Tibial nerve (tissue), 4 donors: Measurements from ENCODE around the gene ZIM2. TPM values are rescaled to one million over a fixed set of nuclear protein-coding genes. Genes with fewer than 3 reads are reported as not detected.

ENCODE experiments used
- DNase-seq, 2 donors: peaks; one replicate each; pipeline ENCODE4 v3.0.0-alpha.2; 2019; ENCODE audit warnings: low spot score in 2 of 2
- H3K27ac ChIP-seq, 4 donors: fragments of 200-600 bp; sonication (generic) in 3 of 4; one replicate each; pipeline ENCODE4 v1.5.1; 2017 to 2019; ENCODE audit warnings: mild to moderate bottlenecking in 1 of 4
- H3K27me3 ChIP-seq, 2 donors: fragments of 200-600 bp; sonication (generic) in 1 of 2; one replicate each; pipeline versions ENCODE4 v1.5.1 to v1.6.0; 2017 to 2019
- H3K36me3 ChIP-seq, 3 donors: fragments of 200-600 bp; sonication (generic); one replicate each; pipeline ENCODE4 v1.5.1; 2018 to 2019
- H3K4me1 ChIP-seq, 4 donors: fragments of 200-600 bp; sonication (generic) in 3 of 4; one replicate each; pipeline ENCODE4 v1.5.1; 2017 to 2019
- H3K4me3 ChIP-seq, 4 donors: fragments of 200-600 bp; sonication (generic) in 3 of 4; one replicate each; pipeline ENCODE4 v1.5.1; 2017 to 2019; ENCODE audit warnings: mild to moderate bottlenecking in 1 of 4, moderate library complexity in 1 of 4
- H3K9me3 ChIP-seq, 4 donors: fragments of 200-600 bp; sonication (generic) in 3 of 4; one replicate each; pipeline ENCODE4 v1.5.1; 2017 to 2019
- EP300 ChIP-seq, 2 donors: sonication (generic); formaldehyde crosslinking; IDR thresholded peaks; one replicate each; pipeline ENCODE4 v1.6.1; 2017; ENCODE audit warnings: antibody characterized with exemption in 2 of 2, mild to moderate bottlenecking in 1 of 2
- POLR2A ChIP-seq, 2 donors: fragments of 450-650 bp; IDR thresholded peaks; one replicate each; pipeline ENCODE4 v1.6.1; 2017; ENCODE audit warnings: antibody characterized with exemption in 2 of 2, mild to moderate bottlenecking in 2 of 2, moderate library complexity in 2 of 2
- WGBS, 2 donors: methylation state at CpG; one replicate each; pipeline ENCODE4 v1.1.5; 2018; 5-methylcytosine and 5-hydroxymethylcytosine counted together
- total RNA-seq, 4 donors: library from RNA; depleted of rRNA; stranded (reverse); fragments of >200 nt; gene quantifications; one replicate each; pipeline ENCODE4 v1.1.0, GENCODE V29; 2016
- TF ChIP-seq, protein P1 (sequence below), 5 experiments: fragments of 200-600 bp in 3 of 5; fragments of 450-650 bp in 2 of 5; sonication (generic) in 3 of 5; IDR thresholded peaks; one replicate each; pipeline ENCODE4 v1.5.1; 2016 to 2019; ENCODE audit warnings: antibody characterized with exemption in 5 of 5, mild to moderate bottlenecking in 3 of 5, moderate library complexity in 2 of 5

The ZIM2 gene
- total RNA-seq, 4 donors from 2014 or later, result not detected

DNA sequence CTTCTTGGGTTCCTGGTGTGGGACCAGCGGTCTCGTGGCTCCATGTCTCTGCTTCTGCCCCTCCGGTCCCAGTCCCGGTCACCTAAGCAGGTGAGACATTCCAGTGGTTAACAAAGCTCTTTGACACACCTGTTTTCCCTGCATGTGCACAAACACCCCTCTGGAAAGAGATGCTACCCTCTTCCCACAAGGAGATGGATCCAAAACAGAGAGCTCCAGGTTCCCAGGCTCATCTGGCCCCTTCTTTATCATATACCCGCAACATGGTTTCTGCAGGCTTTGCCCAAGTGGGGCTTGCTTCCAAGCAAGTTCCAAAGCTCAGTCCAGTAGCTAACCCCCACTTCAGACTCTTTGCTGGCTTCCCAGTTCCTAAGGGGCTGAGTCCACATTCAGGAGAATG lies 17.8 kb downstream of the ZIM2 start:
- H3K9me3 ChIP-seq, result peaks cover 0 to 6% (median 0%) of the 10 kb centered on the region in 4 donors
- no peaks in the 10 kb centered on the region for H3K4me1 ChIP-seq
- WGBS, 2 donors, result 88 to 95% methylated on average over 5 of the region's 5 CpGs
- H3K27ac ChIP-seq, result no peak overlapping the region
- H3K36me3 ChIP-seq, result peaks cover 0 to 61% (median 0%) of the 10 kb centered on the region in 3 donors
- no peak for DNase-seq
- H3K27me3 ChIP-seq, result no peaks in the 10 kb centered on the region
- no peak overlapping the region for H3K4me3 ChIP-seq
- TF ChIP-seq EP300 (IDR thresholded peaks at IDR 0.05) (no peak), POLR2A (IDR thresholded peaks at IDR 0.05) (no peak)
- TF ChIP-seq, protein P1, sequence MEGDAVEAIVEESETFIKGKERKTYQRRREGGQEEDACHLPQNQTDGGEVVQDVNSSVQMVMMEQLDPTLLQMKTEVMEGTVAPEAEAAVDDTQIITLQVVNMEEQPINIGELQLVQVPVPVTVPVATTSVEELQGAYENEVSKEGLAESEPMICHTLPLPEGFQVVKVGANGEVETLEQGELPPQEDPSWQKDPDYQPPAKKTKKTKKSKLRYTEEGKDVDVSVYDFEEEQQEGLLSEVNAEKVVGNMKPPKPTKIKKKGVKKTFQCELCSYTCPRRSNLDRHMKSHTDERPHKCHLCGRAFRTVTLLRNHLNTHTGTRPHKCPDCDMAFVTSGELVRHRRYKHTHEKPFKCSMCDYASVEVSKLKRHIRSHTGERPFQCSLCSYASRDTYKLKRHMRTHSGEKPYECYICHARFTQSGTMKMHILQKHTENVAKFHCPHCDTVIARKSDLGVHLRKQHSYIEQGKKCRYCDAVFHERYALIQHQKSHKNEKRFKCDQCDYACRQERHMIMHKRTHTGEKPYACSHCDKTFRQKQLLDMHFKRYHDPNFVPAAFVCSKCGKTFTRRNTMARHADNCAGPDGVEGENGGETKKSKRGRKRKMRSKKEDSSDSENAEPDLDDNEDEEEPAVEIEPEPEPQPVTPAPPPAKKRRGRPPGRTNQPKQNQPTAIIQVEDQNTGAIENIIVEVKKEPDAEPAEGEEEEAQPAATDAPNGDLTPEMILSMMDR (IDR thresholded peaks at IDR 0.05), result no peak

DNA sequence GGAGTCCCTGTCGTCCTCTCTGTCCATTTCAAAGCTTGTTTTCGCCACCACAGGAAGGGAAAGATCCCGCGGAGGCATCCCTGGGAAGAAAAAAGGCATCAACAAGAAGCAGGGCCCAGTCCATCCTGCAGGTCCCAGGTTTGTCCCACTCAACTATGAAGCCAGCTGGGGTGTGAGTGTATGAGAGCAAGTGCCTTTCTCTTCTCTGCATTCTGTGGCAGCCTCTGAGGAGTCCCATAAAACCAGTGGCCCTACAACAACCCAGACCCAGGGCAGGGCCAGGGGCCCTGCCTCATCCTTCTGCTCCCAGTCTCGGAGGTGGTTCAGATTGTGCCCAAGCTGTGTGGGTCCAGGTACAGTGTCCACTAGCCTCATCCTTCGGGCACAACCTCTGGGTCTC lies 18.9 kb downstream of the ZIM2 start:
- H3K27ac ChIP-seq, result no peak overlapping the region
- peaks cover 0 to 72% (median 0%) of the 10 kb centered on the region in 3 donors for H3K36me3 ChIP-seq
- TF ChIP-seq, protein P1 (IDR thresholded peaks at IDR 0.05), result no peak
- TF ChIP-seq POLR2A (IDR thresholded peaks at IDR 0.05) (no peak), EP300 (IDR thresholded peaks at IDR 0.05) (no peak)
- H3K27me3 ChIP-seq, result no peaks in the 10 kb centered on the region
- peaks cover 0 to 6% (median 0%) of the 10 kb centered on the region in 4 donors for H3K9me3 ChIP-seq
- no peaks in the 10 kb centered on the region for H3K4me1 ChIP-seq
- 84% methylated on average over 5 to 6 of the region's 6 CpGs for WGBS, 2 donors
- H3K4me3 ChIP-seq, result no peak overlapping the region
- DNase-seq, result no peak

DNA sequence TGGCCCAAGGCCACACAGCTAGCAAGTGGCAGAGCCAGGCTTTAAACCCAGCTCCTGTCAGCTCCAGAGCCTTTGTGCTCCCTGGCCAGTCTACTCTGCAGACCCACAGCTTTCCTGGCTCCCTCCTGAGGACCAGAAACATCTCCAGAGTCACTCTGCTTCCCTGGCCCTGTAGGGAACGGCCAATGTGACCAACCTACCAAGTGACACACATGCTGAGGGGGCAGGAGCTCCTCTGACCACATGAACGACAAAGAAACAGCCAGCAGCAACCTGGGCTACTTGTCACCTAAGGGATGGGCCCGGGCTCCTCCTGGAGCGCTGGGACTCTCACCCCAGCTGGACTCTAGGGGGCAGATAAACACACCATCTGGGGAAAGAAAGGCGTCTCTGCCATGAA lies 19.3 kb downstream of the ZIM2 start:
- no peak for DNase-seq
- H3K36me3 ChIP-seq, result peaks cover 0 to 77% (median 0%) of the 10 kb centered on the region in 3 donors

DNA sequence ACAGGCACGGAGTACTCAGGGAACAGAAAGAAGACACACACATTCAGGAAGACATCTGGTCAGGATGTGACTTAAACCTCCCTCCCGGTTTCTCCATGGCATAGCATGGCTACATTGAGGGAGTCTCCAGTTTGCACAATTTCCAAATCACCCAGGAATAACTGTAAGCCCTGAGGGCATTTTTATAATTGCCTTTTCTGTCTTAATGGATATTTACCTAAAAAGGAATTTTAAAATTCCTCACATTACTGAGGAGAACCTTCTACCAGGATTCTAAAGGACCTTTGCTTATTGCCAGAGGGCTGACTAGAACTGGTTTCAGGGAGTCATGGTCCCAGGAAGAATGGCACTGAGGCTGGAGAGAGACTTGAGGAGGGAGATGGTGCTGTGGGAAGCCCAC lies 21.4 kb downstream of the ZIM2 start:
- 87 to 90% methylated on average over 2 of the region's 2 CpGs for WGBS, 2 donors
- no peaks in the 10 kb centered on the region for H3K27me3 ChIP-seq
- H3K36me3 ChIP-seq, result peaks cover 0 to 95% (median 0%) of the 10 kb centered on the region in 3 donors
- no peak overlapping the region for H3K4me3 ChIP-seq
- peaks cover 0 to 7% (median 0%) of the 10 kb centered on the region in 4 donors for H3K9me3 ChIP-seq
- H3K4me1 ChIP-seq, result no peaks in the 10 kb centered on the region
- H3K27ac ChIP-seq, result no peak overlapping the region
- DNase-seq, result no peak
- TF ChIP-seq, protein P1 (IDR thresholded peaks at IDR 0.05), result no peak
- no peak for TF ChIP-seq POLR2A (IDR thresholded peaks at IDR 0.05)
- no peak for TF ChIP-seq EP300 (IDR thresholded peaks at IDR 0.05)

More for the DNA sequence above, 19.3 kb downstream of the ZIM2 start:
- Histone ChIP-seq H3K4me3 (no peak overlapping the region), H3K4me1 (no peaks in the 10 kb centered on the region), H3K9me3 (peaks cover 0 to 6% (median 0%) of the 10 kb centered on the region in 4 donors), H3K27me3 (no peaks in the 10 kb centered on the region), H3K27ac (no peak overlapping the region)
- TF ChIP-seq, protein P1 (IDR thresholded peaks at IDR 0.05), result no peak
- TF ChIP-seq EP300 (IDR thresholded peaks at IDR 0.05) (no peak), POLR2A (IDR thresholded peaks at IDR 0.05) (no peak)
- 73% methylated on average over 5 of the region's 5 CpGs for WGBS, 2 donors

DNA sequence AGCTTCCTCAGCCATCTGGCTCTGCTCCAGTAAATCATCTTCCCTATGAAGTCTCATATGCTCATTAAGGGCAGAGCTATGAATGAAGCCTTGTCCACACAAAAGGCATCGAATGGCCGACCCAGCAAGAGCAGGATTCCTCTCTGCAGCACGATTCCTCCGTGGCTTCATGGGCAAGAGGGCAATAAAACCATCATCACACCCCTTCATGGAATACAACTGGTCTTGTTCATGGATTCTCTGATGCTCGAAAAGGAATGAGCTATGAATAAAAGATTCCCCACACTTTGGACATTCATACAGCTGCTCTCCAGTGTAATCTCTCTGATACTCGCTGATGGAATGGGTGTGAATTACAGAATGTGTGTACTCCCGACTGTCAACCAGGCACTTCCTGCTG lies 25.9 kb downstream of the ZIM2 start:
- H3K4me1 ChIP-seq, result no peaks in the 10 kb centered on the region
- DNase-seq, result no peak
- H3K9me3 ChIP-seq, result peaks cover 0 to 14% (median 0%) of the 10 kb centered on the region in 4 donors
- H3K27ac ChIP-seq, result no peak overlapping the region
- H3K36me3 ChIP-seq, result peaks cover 0 to 69% (median 0%) of the 10 kb centered on the region in 3 donors
- no peaks in the 10 kb centered on the region for H3K27me3 ChIP-seq
- 56 to 79% methylated on average over 6 to 7 of the region's 7 CpGs for WGBS, 2 donors
- H3K4me3 ChIP-seq, result no peak overlapping the region
- TF ChIP-seq EP300 (IDR thresholded peaks at IDR 0.05), result no peak
- TF ChIP-seq, protein P1 (IDR thresholded peaks at IDR 0.05), result no peak
- TF ChIP-seq POLR2A (IDR thresholded peaks at IDR 0.05), result no peak
